CD4-positive, alpha-beta T cell treated with Interleukin-4 for 4 hours (primary cell): ENCODE measurements around the gene MSANTD3.
"Not testable (repeated sequence)": the region's sequence is repeated elsewhere in the genome, so short reads cannot be mapped to it uniquely, and the experiment has no call there.

Source experiments
- DNase-seq: peaks from one replicate; pipeline ENCODE4 v3.0.0-alpha.2; 2020

MSANTD3 gene

GRCh38 chr9:100430286-100430940 is 3.5 kb downstream of the MSANTD3 start:
- no peak for DNase-seq

- no peak for DNase-seq
These were observed 4.9 kb downstream of the MSANTD3 start for GRCh38 chr9:100431886-100432285.

GRCh38 chr9:100432736-100433135 is 5.8 kb downstream of the MSANTD3 start:
- no peak for DNase-seq

GRCh38 chr9:100436571-100436970 is 9.6 kb downstream of the MSANTD3 start:
- no peak for DNase-seq

- DNase-seq, result peak; percentile 78
These were observed 11.2 kb downstream of the MSANTD3 start for GRCh38 chr9:100437860-100438805.

GRCh38 chr9:100440071-100440470 is 13.1 kb downstream of the MSANTD3 start:
- DNase-seq, result no peak

GRCh38 chr9:100440487-100440886 is 13.5 kb downstream of the MSANTD3 start:
- not testable (repeated sequence) for DNase-seq

- no peak for DNase-seq
These were observed 15.0 kb downstream of the MSANTD3 start for GRCh38 chr9:100441911-100442361.

GRCh38 chr9:100443781-100444768 is 17.1 kb downstream of the MSANTD3 start:
- DNase-seq, result no peak

GRCh38 chr9:100445161-100445902 is 18.4 kb downstream of the MSANTD3 start:
- no peak for DNase-seq

- no peak for DNase-seq
These were observed 19.1 kb downstream of the MSANTD3 start for GRCh38 chr9:100445903-100446549.

GRCh38 chr9:100447041-100447440 is 20.1 kb downstream of the MSANTD3 start:
- no peak for DNase-seq

- no peak for DNase-seq
These were observed 21.3 kb downstream of the MSANTD3 start for GRCh38 chr9:100448266-100448665.

GRCh38 chr9:100449420-100449819 is 22.5 kb downstream of the MSANTD3 start:
- DNase-seq, result no peak

- DNase-seq, result no peak
These were observed 26.0 kb downstream of the MSANTD3 start for GRCh38 chr9:100452894-100453293.

- no peak for DNase-seq
These were observed 28.5 kb downstream of the MSANTD3 start for GRCh38 chr9:100455470-100455869.

GRCh38 chr9:100457517-100457916 is 30.6 kb downstream of the MSANTD3 start:
- DNase-seq, result no peak

GRCh38 chr9:100459963-100460362 is 33.0 kb downstream of the MSANTD3 start:
- no peak for DNase-seq

- no peak for DNase-seq
These were observed 38.3 kb downstream of the MSANTD3 start for GRCh38 chr9:100465274-100465673.

GRCh38 chr9:100465761-100466160 is 38.8 kb downstream of the MSANTD3 start:
- no peak for DNase-seq

- DNase-seq, result no peak
These were observed 39.4 kb downstream of the MSANTD3 start for GRCh38 chr9:100466171-100466828.
